ENCODE measurements around the gene GSS. TPM values are rescaled to one million over a fixed set of nuclear protein-coding genes. Genes with fewer than 3 reads are reported as not detected.

GSS gene
- total RNA-seq, 1 experiment from 2014 or later, result 53.5 TPM

GRCh38 chr20:34927736-34928135, 27.9 kb downstream of the GSS start:
- CTCF ChIA-PET, result no interaction called here
- POLR2A ChIA-PET (ENCODE audit: low non-redundant PET), result no interaction called here
- Histone ChIP-seq H3K27ac (ENCODE audit: low read depth, low read length, poor library complexity, severe bottlenecking) (no peak overlapping the region), H3K9me3 (ENCODE audit: low read depth, low read length, poor library complexity, severe bottlenecking) (no peaks in the 10 kb centered on the region), H3K27me3 (replicated peaks; ENCODE audit: insufficient read depth, low read depth, low read length, poor library complexity) (no peaks in the 10 kb centered on the region), H3K4me1 (ENCODE audit: insufficient read depth, low read length, poor library complexity, severe bottlenecking) (peaks cover 4% of the 10 kb centered on the region), H3K4me3 (ENCODE audit: low read depth, low read length, poor library complexity, severe bottlenecking) (no peak overlapping the region), H3K36me3 (ENCODE audit: insufficient read depth, low read length, poor library complexity, severe bottlenecking) (peaks cover 74% of the 10 kb centered on the region)
- BruUV-seq (replicated peaks), result no TSS peak
- no peak for DNase-seq (ENCODE audit: low spot score)
- TF ChIP-seq CTCF (conservative IDR thresholded peaks at IDR 0.05; ENCODE audit: low read depth, low read length) (no peak), EZH2 (IDR thresholded peaks at IDR 0.05; ENCODE audit: borderline replicate concordance, low read depth, low read length, poor library complexity, severe bottlenecking) (no peak)
- intact Hi-C loops (cut with micrococcal nuclease; ENCODE audit: unreplicated experiment), result no loop called here

GRCh38 chr20:34926581-34926980, 29.0 kb downstream of the GSS start:
- Histone ChIP-seq H3K9me3 (ENCODE audit: low read depth, low read length, poor library complexity, severe bottlenecking) (no peaks in the 10 kb centered on the region), H3K27me3 (replicated peaks; ENCODE audit: insufficient read depth, low read depth, low read length, poor library complexity) (no peaks in the 10 kb centered on the region), H3K4me1 (ENCODE audit: insufficient read depth, low read length, poor library complexity, severe bottlenecking) (peaks cover 4% of the 10 kb centered on the region), H3K36me3 (ENCODE audit: insufficient read depth, low read length, poor library complexity, severe bottlenecking) (peaks cover 79% of the 10 kb centered on the region), H3K27ac (ENCODE audit: low read depth, low read length, poor library complexity, severe bottlenecking) (no peak overlapping the region), H3K4me3 (ENCODE audit: low read depth, low read length, poor library complexity, severe bottlenecking) (no peak overlapping the region)
- ChIA-PET CTCF (no interaction called here), POLR2A (ENCODE audit: low non-redundant PET) (no interaction called here)
- no peak for TF ChIP-seq EZH2 (IDR thresholded peaks at IDR 0.05; ENCODE audit: borderline replicate concordance, low read depth, low read length, poor library complexity, severe bottlenecking)
- no peak for TF ChIP-seq CTCF (conservative IDR thresholded peaks at IDR 0.05; ENCODE audit: low read depth, low read length)
- intact Hi-C loops (cut with micrococcal nuclease; ENCODE audit: unreplicated experiment), result no loop called here
- no TSS peak for BruUV-seq (replicated peaks)
- no peak for DNase-seq (ENCODE audit: low spot score)

- no TSS peak for BruUV-seq (replicated peaks)
- TF ChIP-seq EZH2 (IDR thresholded peaks at IDR 0.05; ENCODE audit: borderline replicate concordance, low read depth, low read length, poor library complexity, severe bottlenecking) (no peak), CTCF (conservative IDR thresholded peaks at IDR 0.05; ENCODE audit: low read depth, low read length) (no peak)
- Histone ChIP-seq H3K36me3 (ENCODE audit: insufficient read depth, low read length, poor library complexity, severe bottlenecking) (peaks cover 83% of the 10 kb centered on the region), H3K27me3 (replicated peaks; ENCODE audit: insufficient read depth, low read depth, low read length, poor library complexity) (no peaks in the 10 kb centered on the region), H3K4me1 (ENCODE audit: insufficient read depth, low read length, poor library complexity, severe bottlenecking) (peaks cover 4% of the 10 kb centered on the region), H3K9me3 (ENCODE audit: low read depth, low read length, poor library complexity, severe bottlenecking) (no peaks in the 10 kb centered on the region), H3K27ac (ENCODE audit: low read depth, low read length, poor library complexity, severe bottlenecking) (no peak overlapping the region), H3K4me3 (ENCODE audit: low read depth, low read length, poor library complexity, severe bottlenecking) (no peak overlapping the region)
- ChIA-PET CTCF (no interaction called here), POLR2A (ENCODE audit: low non-redundant PET) (no interaction called here)
- no peak for DNase-seq (ENCODE audit: low spot score)
- intact Hi-C loops (cut with micrococcal nuclease; ENCODE audit: unreplicated experiment), result no loop called here
Measured at GRCh38 chr20:34925981-34926380, 29.6 kb downstream of the GSS start.

All from A673 (cell line).